SJSA1 (cell line): ENCODE measurements around the gene CLPTM1L. TPM values are rescaled to one million over a fixed set of nuclear protein-coding genes. Genes with fewer than 3 reads are reported as not detected.
A peak's percentile ranks its signal among the peaks of the same experiment; 100 is the strongest.

Experiments
- DNase-seq, 2 experiments: peaks; one replicate each; pipeline ENCODE4 v3.0.0-alpha.2; 2015 to 2020; ENCODE audit warnings: low spot score in 2 of 2, low read depth in 1 of 2
- H3K27ac ChIP-seq: fragments of 250-450 bp; sonication (Bioruptor Pico); 2 replicates; pipeline ENCODE4 v1.5.1; 2020; ENCODE audit warnings: mild to moderate bottlenecking, moderate library complexity
- H3K27me3 ChIP-seq: fragments of 250-450 bp; sonication (Bioruptor Pico); replicated peaks from 2 replicates; pipeline ENCODE4 v1.5.1; 2020; ENCODE audit warnings: mild to moderate bottlenecking, moderate library complexity
- H3K36me3 ChIP-seq: fragments of 250-450 bp; sonication (Bioruptor Pico); 2 replicates; pipeline ENCODE4 v1.5.1; 2020; ENCODE audit warnings: mild to moderate bottlenecking
- H3K4me1 ChIP-seq: fragments of 250-450 bp; sonication (Bioruptor Pico); replicated peaks from 2 replicates; pipeline ENCODE4 v1.6.1; 2021; ENCODE audit warnings: mild to moderate bottlenecking
- H3K4me3 ChIP-seq: fragments of 250-450 bp; sonication (Bioruptor Pico); 2 replicates; pipeline ENCODE4 v1.5.1; 2020; ENCODE audit warnings: mild to moderate bottlenecking
- H3K9me3 ChIP-seq: fragments of 250-450 bp; sonication (Bioruptor Pico); replicated peaks from 2 replicates; pipeline ENCODE4 v1.5.1; 2020; ENCODE audit warnings: mild to moderate bottlenecking
- total RNA-seq: library from RNA; depleted of rRNA; stranded (reverse); fragments of >200 nt; shearing (Covaris generic); gene quantifications from 2 replicates; pipeline ENCODE4 v1.2.3, GENCODE V29; 2014

CLPTM1L gene
- total RNA-seq, 1 experiment from 2014 or later, result 241 TPM

DNA sequence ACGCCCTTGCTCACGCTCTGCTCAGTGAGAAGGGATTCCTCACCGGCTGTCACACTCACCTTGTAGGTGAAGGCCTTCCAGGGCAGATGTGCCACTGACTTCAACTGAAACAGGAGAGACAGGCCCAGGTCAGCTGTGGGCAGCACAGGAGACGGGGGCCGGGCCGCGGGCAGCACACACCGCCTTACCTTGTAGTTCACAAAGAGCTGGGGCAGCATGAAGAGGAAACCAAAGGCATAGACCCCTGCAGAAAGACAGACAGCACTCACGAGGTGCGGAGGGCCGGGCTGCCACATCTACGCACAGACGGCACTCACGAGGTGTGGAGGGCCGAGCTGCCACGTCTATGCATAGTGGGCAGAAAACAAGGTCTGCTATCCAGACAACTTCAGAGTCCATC lies 23.3 kb downstream of the CLPTM1L start:
- peaks cover 80% of the 10 kb centered on the region for H3K36me3 ChIP-seq
- H3K27me3 ChIP-seq, result no peaks in the 10 kb centered on the region
- DNase-seq, result no peak
- H3K4me3 ChIP-seq, result no peak overlapping the region
- H3K4me1 ChIP-seq, result 0 out of 2 replicates have a peak, but pooled peaks cover 3% of the 10 kb centered on the region
- 0 out of 2 replicates have a peak, but pooled peaks cover 3% of the 10 kb centered on the region for H3K9me3 ChIP-seq
- no peak overlapping the region for H3K27ac ChIP-seq

DNA sequence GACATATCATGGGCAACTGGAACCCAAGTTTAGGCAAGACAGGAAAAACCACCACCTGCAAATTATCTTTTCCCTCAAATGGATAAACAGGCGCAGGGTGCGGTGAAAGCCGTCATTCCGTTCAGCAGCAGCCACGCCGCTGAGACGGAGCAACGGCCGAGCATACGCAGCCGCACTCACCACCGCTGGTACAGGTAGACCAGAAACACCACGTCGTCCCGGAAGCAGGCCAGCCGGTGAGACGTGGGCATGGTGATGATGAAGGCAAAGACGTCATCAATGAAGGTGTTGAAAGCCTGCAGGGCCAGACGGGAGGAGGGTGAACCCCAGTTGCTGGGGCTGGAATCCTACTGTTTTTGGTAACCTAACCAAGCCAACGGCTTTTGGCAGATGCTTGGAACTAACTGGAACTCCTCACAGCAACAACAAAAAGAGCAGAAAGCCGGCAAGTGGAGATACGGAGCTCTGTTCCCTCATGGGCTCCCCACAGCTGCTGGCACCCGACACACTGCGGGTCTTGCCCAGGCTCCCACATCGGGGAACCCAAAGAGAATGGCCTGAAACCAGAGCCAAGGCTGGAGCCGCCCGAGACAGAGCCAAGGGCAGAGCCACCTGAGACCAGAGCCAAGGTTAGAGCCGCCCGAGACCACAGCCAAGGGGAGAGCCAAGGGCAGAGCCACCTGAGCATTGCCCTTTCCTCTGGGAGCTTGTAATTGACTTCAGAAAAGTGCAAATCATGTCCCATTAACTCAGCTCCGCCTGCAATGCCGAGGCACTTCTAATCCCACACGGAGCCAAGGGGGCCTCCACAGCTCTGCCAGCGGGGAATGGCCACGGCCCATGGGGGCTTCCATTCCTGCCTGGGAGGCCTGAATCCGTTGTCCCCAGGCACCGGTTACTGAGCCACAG lies 24.2 kb downstream of the CLPTM1L start:
- Histone ChIP-seq H3K4me3 (no peak overlapping the region), H3K36me3 (peaks cover 75% of the 10 kb centered on the region)

DNA sequence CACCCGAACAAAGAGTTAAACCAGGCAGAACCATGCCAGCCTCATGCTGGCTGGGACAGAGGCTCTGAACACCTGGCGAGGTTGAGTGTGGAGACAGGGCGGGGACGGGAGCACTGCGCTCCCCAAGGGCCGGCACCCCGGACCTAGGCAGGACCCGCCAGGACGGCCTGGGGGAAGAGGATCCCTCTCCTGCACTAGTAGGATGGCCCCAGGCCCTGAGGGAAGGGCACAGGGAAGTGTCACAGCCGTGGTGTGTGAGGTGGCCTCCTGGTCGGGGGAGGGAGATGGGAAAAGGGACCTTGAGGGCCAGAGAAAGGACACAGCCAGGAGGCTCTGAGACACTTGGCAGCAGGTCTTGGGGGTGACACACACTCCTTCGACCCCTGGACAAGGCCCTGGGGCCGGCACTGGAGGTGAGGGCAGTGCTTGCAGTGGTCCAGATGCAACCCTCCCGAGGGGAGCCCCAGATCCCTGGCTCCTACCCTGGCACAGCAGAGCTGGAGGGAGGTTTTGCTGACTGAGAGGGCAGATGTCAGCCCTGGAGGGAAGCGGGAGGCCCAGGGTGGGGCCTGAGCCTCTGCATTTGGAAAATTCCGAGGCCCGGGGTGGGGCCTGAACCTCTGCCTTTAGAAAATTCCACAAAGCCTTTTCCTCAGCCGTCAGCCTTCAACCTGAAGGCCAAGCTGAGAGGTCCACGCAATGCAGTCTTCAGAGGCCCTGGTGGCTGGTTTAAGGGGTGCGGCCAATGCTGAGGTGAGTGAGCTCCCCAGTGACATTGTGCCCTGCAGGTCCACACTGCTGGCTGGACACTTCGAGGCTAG lies 25.3 kb downstream of the CLPTM1L start:
- Histone ChIP-seq H3K27me3 (no peaks in the 10 kb centered on the region), H3K4me3 (no peak overlapping the region), H3K9me3 (no peaks in the 10 kb centered on the region), H3K4me1 (no peaks in the 10 kb centered on the region), H3K27ac (no peak overlapping the region), H3K36me3 (peaks cover 65% of the 10 kb centered on the region)
- no peak for DNase-seq

More for the DNA sequence above, 24.2 kb downstream of the CLPTM1L start:
- DNase-seq, result no peak
- H3K4me1 ChIP-seq, result 0 out of 2 replicates have a peak, but pooled peaks cover under 1% of the 10 kb centered on the region
- no peaks in the 10 kb centered on the region for H3K27me3 ChIP-seq
- H3K27ac ChIP-seq, result no peak overlapping the region
- no peaks in the 10 kb centered on the region for H3K9me3 ChIP-seq

DNA sequence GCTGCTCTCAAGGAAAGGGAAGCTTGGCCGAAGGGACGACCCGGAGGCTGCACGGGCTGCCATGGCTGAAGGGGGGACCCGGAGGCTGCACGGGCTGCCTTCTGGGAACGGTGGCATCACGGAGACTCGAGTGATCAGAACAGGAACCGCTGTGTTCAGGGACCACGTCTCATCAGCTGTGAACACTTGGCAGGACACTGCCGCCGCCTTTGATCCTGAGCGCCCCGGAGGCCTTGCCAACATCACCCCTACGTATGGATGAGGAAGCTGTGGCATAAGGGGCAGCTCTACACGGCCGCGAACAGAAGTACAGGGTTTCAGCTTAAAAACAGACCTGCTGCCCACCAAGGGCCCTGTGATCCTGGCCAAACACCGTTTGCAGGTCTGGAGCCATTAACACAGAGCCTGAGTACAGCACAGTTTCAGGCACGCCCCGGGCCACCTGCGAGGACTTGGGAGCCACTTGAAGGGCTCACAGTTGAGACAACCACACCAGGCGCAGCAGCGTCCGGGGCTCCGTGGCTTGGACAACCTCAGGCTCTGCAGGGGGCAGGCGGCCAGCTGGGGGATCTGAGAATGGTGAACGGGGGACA lies 26.1 kb downstream of the CLPTM1L start:
- Histone ChIP-seq H3K36me3 (peaks cover 56% of the 10 kb centered on the region), H3K4me1 (no peaks in the 10 kb centered on the region), H3K9me3 (no peaks in the 10 kb centered on the region), H3K27me3 (no peaks in the 10 kb centered on the region), H3K27ac (no peak overlapping the region), H3K4me3 (no peak overlapping the region)
- DNase-seq, result no peak

DNA sequence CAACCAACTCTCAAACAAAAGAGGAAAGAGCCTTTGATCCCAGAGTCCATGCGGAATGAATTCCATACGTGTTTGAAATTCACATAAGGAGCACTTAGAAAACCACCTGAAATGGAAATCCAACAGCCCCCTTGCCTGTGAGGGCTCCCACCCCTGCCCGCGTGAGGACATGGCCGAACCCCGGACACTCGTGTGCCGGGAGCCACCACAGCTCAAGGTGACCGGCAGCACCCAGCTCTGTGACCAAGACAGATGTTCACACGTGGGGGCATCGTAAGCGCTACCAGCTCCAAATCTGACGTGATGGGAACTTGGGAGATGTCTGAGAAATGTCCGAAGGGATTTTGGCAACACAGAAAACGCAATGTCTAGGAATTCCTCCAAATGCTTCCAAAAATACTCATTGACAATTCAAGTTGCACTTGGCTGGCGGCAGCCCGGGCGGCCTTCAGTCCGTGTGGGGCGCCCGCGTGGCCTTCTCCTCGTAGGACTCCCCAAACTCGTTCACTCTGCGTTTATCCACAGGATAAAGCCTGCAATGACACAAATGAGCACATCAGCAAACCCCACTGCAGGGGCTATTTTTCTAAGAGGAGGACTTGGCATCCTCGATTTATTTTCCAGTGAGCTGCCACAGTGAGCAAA lies 26.9 kb downstream of the CLPTM1L start:
- no peak overlapping the region for H3K4me3 ChIP-seq
- no peak overlapping the region for H3K27ac ChIP-seq
- peaks cover 51% of the 10 kb centered on the region for H3K36me3 ChIP-seq
- no peak for DNase-seq
- no peaks in the 10 kb centered on the region for H3K27me3 ChIP-seq
- no peaks in the 10 kb centered on the region for H3K4me1 ChIP-seq
- H3K9me3 ChIP-seq, result no peaks in the 10 kb centered on the region

DNA sequence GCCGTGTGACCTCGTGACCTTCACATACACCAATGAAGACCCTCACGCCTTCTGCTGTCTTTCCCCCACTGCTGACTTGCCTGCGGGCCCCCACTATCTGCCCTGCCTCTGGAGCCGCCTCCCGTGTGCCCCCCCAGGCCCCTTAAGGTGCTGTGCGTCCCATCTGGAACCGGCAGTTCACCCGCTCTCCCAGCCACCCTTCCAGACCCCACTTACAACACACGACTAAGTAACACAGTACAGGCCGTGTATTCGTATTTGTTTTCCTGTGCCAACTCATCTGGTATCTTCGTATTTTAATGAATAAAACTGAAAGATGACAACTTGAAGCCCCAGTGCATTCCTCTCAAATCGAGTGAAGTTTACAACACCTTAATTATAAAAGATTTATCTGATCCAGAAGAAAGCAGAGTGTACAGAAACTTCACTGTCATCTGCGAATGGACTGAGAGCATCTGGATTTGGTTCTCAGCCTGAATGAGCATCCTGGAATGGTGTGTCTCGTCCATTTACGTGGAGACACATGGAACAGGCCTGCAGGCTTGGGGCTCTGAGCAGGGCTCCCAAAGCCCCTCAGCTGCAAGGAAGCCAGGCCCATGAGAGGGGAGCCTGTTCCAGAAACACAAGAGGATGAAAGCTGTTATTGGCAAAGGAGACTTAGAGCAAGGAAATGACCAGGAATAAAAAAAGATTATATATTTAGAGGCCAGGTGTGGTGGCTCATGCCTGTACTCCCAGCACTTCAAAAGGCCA lies 28.1 kb downstream of the CLPTM1L start:
- Histone ChIP-seq H3K27ac (no peak overlapping the region), H3K4me1 (no peaks in the 10 kb centered on the region), H3K36me3 (peaks cover 39% of the 10 kb centered on the region), H3K27me3 (no peaks in the 10 kb centered on the region), H3K9me3 (peaks cover under 1% of the 10 kb centered on the region; the same call in 1 of the 2 replicates), H3K4me3 (no peak overlapping the region)
- no peak for DNase-seq

DNA sequence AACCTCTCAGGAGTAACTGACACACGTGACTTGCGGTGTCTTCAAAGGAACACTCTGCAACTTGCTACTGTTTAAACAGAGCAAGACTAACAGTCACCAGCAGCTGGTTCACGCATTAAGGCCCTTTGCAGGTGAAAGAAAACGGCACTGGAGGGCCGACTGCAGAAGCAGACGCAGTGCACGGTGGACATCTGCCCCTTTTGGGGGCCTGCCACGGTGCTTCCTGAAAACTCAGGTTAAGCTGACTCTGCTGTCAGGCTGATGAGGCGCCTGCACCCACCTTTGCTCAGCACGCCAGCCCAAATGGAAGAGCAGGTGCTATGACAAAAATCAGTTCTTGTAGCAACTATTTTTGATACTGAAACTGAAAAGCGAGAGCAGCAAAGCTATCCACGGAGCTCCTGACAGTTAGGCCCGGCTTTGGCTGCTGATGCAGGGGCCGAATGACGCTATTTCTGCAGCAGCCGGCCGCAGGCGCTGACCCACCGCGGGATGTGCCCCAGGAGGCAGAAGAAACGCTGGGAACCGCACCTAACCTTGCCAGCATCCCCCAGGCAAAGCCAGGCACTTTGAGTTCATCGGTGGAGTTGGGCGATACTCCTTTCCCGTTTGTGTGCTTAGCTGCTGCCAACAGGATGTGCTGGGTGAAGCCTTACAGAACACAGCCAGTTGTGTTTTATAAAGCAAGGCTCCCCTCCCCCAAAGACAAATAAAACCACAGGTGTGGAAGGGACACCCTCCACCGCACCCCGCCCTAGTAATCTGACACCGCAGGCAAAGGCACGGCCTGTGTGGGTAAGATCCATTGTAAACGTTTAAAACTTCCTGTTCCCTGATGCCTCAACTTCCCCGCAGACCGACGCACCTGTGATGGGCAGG lies 29.0 kb downstream of the CLPTM1L start:
- Histone ChIP-seq H3K4me1 (no peaks in the 10 kb centered on the region), H3K9me3 (peaks cover 9% of the 10 kb centered on the region), H3K27me3 (no peaks in the 10 kb centered on the region), H3K4me3 (no peak overlapping the region), H3K27ac (no peak overlapping the region), H3K36me3 (peaks cover 33% of the 10 kb centered on the region)
- no peak for DNase-seq

DNA sequence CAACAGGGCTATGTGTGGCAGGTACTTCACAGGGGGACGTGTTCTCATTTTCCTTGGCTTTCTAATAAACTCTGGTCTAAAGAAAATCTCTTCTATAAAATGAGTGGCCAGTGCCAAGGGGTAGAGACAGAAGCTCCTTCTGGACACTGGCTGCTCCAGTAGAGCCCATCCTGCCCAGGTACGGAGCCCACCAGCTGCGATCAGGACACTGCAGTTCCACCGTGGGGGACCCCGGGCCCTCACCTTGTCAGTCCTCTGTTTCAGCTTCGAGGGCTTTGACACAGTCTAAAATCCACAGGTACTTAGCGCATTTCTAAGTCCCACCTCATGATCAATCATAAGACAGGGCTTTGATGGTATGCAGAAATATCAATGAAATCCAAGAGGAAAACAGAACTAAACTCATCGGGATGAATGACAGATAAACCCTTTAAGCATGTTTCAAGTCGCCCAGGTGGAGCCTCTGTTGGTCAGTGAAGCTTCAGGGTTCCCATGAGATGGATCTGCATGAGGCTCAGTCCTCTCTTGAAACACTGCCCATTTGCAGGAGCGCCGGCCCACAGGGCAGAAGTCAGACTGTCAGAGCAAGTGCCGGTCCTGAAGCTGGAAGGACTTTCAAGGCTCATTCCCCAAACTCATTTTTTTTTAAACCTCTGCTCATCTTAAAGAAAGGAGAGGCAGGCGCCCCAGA lies 29.7 kb downstream of the CLPTM1L start:
- Histone ChIP-seq H3K27me3 (no peaks in the 10 kb centered on the region), H3K27ac (no peak overlapping the region), H3K4me3 (no peak overlapping the region), H3K36me3 (peaks cover 25% of the 10 kb centered on the region), H3K9me3 (peaks cover 11% of the 10 kb centered on the region), H3K4me1 (no peaks in the 10 kb centered on the region)
- peak in 1 of 2 experiments; percentile 39 for DNase-seq

DNA sequence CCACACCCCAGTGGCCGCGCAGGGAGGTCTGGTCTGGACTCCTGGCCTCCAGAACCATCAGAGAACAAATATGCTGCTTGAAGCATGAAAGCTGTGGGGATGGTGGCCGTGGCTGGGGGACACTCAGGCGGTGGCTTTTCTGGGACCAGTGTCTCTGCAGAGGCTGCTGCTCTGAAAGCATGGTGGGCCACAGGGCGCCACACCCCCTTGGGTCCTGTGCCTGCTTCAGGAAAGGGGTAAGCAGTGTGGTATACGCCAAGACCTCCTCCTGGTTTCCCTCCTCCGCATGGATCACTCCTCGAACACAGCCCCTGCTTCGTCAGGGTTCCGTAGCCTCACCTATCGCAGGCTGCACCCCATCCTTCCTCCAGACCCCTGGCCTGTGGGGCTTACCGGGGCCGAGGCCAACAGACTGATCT lies 30.3 kb downstream of the CLPTM1L start:
- peaks cover 14% of the 10 kb centered on the region for H3K9me3 ChIP-seq
- H3K27me3 ChIP-seq, result no peaks in the 10 kb centered on the region
- H3K27ac ChIP-seq, result no peak overlapping the region
- peaks cover 19% of the 10 kb centered on the region for H3K36me3 ChIP-seq
- H3K4me3 ChIP-seq, result no peak overlapping the region
- DNase-seq, result peak in 1 of 2 experiments; percentile 44
- no peaks in the 10 kb centered on the region for H3K4me1 ChIP-seq

DNA sequence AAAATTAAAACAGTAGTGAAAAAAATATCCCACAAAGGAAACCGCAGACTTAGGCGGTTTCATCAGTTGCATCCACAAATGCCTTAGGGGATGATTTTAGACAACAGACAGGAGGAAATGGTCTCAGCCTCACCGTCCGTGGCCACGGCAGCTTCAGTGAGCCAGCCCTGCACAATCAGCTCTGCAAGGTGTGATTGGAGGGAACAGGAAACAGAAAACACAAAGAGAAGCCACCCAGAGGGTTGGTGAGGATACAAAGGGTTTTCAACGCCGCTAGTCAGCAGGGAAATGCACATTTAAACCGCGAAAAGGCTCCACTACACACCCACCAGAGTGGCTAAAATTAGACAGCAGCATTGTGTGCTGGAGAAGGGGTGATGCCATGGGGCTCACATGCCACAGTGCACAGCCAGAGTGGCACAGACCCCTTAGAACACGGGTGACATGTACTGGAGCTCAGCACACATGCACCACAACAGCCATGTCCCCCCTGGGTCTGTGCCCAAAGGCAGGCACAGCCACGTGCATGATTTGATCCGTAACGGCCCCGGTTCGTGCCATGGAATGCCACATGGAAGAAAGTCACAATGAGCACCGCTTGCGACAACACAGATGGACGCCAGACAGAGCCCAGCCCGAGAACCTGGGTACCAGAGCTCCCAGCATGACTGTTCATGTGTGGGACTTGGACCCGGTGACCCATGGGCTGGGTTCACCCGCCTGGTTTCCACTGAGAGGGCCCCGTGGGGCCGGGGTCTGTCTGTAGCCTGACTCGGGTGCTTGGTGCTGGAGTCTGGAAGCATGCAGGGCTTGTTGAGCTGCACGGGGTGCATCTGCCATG lies 31.7 kb downstream of the CLPTM1L start:
- H3K27me3 ChIP-seq, result no peaks in the 10 kb centered on the region; the same call in 1 of the 2 replicates
- peaks cover 14% of the 10 kb centered on the region for H3K9me3 ChIP-seq
- no peak for DNase-seq
- no peaks in the 10 kb centered on the region for H3K4me1 ChIP-seq
- H3K27ac ChIP-seq, result no peak overlapping the region
- H3K4me3 ChIP-seq, result no peak overlapping the region
- peaks cover 6% of the 10 kb centered on the region for H3K36me3 ChIP-seq

DNA sequence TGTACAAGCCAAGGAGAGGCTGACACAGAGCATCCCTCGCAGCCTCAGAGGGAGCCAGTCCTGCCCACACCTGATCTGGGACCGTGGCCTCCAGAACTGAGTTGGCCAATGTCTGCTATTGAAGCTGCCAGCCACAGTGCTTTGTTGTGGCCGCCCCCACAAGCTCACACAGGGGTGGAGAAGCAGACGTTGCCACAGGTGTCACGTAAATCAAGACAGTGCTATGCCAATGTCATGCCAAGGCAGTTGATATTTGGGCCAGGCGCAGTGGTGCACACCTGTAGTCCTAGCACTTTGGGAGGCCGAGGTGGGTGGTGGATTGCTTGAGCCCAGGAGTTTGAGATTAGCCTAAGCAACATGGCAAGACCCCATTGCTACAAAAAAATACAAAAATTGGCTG lies 32.7 kb downstream of the CLPTM1L start:
- no peaks in the 10 kb centered on the region; the same call in 1 of the 2 replicates for H3K27me3 ChIP-seq
- H3K4me1 ChIP-seq, result no peaks in the 10 kb centered on the region
- DNase-seq, result no peak
- peaks cover 14% of the 10 kb centered on the region for H3K9me3 ChIP-seq
- no peak overlapping the region for H3K27ac ChIP-seq
- no peak overlapping the region for H3K4me3 ChIP-seq
- no peaks in the 10 kb centered on the region for H3K36me3 ChIP-seq
